ENCODE results near the gene WDHD1.
"Not testable (repeated sequence)": the region's sequence is repeated elsewhere in the genome, so short reads cannot be mapped to it uniquely, and the experiment has no call there.

WDHD1 gene

GRCh38 chr14:54953609-54954008, 73.3 kb downstream of the WDHD1 start:
- not testable (repeated sequence) for DNase-seq (ENCODE audit: low read depth in 2 of 3, low spot score in 2 of 3)

DNA sequence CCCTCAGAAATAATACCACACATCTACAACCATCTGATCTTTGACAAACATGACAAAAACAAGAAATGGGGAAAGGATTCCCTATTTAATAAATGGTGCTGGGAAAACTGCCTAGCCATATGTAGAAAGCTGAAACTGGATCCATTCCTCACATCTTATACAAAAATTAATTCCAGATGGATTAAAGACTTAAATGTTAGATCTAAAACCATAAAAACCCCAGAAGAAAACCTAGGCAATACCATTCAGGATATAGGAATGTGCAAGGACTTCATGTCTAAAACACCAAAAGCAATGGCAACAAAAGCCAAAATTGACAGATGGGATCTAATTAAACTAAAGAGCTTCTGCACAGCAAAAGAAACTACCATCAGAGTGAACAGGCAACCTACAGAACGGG, 74.1 kb downstream of the WDHD1 start:
- not testable (repeated sequence) for DNase-seq (ENCODE audit: low read depth in 2 of 3, low spot score in 2 of 3)

DNA sequence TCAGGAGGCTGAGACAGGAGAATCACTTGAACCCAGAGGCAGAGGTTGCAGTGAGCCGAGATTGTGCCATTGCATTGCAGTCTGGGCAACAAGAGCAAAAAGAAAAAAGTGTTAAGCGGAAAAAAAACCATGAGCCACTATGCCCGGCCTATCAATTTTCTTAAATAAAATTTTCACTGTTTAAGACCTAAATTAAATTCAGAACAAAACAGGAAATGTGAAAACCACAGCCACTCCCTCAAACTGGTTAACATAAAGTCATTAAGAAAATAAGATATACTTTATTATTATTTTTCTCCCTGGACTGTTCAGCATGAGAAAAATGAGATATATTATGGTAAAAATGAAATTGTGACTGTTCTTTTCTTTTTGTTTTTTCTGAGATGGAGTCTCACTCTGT, 79.7 kb downstream of the WDHD1 start:
- DNase-seq (ENCODE audit: low read depth in 2 of 3, low spot score in 2 of 3), result no peak

GRCh38 chr14:54946500-54946899, 80.4 kb downstream of the WDHD1 start:
- no peak for DNase-seq (ENCODE audit: low read depth in 2 of 3, low spot score in 2 of 3)

DNA sequence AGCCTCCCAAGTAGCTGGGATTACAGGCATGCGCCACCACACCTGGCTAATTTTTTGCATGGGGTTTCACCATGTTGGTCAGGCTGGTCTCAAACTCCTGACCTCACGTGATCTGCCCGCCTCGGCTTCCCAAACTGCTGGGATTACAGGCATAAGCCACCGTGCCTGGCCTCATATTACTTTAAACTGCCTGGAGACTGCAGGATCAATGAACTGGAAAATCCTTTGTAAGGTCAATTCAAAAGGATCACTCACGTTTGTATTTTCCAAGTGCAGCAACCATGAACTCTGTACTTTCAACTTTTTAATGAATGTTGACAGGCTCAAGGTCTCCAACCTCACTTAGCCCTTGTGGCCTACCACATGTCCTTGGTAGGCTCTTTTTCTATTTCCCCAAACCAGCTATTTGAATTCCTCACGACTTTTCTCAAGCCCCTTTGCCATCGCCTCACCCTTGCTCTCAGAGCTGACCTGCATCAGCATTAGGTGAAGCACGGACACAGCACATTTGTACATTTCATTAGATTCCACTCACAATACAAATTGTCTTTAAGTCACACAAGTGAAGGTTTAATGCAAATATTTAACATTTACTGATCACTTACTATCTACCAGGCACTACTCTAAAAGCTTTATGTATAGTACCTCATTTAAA, 82.0 kb downstream of the WDHD1 start:
- no peak for DNase-seq (ENCODE audit: low read depth in 2 of 3, low spot score in 2 of 3)

DNA sequence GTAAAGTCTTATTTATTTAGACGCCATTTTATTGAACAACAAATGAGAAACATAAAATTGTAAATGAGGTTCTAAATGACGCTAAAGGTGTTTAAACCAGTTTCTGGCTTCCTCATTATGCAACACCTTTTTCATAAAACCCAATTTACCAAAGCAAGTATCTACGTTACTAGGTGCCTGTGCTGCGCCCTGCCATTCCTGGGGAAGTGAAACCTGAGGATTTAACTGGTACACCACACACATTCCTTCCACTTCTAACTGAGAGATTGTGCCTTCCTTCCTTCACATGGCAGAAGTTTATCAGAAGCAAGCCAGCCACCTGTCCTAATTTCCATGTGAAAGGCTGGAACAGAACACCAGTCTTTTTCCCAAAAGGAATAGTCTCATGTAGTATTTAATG, 84.0 kb downstream of the WDHD1 start:
- DNase-seq (ENCODE audit: low read depth in 2 of 3, low spot score in 2 of 3), result no peak

GRCh38 chr14:54936816-54937215, 90.1 kb downstream of the WDHD1 start:
- DNase-seq (ENCODE audit: low read depth in 2 of 3, low spot score in 2 of 3), result no peak

- DNase-seq (ENCODE audit: low read depth in 2 of 3, low spot score in 2 of 3), result no peak
Observed at GRCh38 chr14:54935958-54936357, 90.9 kb downstream of the WDHD1 start.

DNA sequence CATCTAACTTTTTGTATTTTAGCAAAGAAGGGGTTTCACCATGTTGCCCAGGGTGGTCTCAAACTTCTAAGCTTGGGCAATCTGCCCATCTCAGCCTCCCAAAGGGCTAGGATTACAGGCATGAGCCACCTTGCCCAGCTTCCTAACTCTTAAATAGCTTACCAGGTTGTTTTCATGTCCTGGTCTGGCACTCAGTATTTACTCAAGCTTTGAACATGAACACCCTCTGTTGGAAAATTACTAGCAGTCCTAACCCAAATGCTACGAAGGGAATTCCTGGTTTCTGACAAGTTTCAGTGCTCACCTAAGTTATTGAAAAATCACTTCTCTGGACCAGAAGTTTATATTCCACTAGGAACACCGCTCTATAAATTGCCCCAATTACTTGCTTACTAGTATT, 91.8 kb downstream of the WDHD1 start:
- no peak for DNase-seq (ENCODE audit: low read depth in 2 of 3, low spot score in 2 of 3)

DNA sequence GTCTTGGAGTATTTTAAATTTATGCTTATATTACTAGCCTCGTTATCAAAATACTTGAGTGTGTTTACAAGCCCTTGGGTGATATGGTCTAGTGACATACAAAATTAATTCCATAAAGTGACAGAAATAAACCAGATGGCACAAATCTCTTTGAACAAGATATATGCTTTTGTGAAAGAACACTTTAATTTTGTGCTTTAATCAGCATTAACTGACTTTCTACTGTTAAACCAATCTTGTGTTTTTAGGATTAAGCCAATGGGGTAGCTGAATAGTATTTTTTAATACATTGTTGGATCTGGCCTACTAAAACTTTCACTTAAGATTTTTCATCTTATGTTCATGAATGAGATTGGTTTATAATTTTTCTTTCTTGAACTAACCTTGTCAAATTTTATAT, 93.9 kb downstream of the WDHD1 start:
- no peak for DNase-seq (ENCODE audit: low read depth in 2 of 3, low spot score in 2 of 3)

DNA sequence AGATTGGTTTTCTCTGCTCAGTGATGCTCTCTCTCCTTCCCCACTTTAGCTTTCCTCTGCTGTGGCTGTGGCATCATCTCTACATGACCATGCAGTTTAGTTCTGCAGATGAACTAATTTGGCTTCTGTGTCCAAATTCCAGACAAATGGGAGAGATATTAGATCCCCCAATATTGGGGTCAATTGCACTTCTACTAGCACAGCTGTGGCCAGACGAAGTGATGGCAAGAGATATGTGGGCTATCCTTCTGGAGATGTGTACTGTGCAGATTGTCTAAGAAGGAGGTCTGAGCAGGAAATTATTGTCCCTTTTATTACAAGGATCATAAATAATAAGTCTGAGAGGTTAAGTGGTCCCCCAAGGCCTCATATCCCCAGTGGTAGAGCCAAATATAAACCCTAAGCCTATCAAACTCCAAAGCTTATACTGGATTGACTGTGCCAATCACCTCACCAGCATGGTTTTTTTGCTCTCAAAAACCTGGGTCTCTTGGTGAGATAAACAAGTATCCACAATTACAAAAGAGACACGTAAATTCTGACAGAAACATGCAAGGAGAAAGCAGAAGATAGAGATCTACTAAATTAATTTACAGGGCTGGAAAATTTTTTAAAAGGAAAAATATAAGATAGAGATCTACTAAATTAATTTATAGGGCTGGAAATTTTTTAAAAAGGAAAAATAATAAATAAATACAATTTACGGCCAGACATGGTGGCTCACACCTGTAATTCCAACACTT, 95.1 kb downstream of the WDHD1 start:
- DNase-seq (ENCODE audit: low read depth in 2 of 3, low spot score in 2 of 3), result no peak

DNA sequence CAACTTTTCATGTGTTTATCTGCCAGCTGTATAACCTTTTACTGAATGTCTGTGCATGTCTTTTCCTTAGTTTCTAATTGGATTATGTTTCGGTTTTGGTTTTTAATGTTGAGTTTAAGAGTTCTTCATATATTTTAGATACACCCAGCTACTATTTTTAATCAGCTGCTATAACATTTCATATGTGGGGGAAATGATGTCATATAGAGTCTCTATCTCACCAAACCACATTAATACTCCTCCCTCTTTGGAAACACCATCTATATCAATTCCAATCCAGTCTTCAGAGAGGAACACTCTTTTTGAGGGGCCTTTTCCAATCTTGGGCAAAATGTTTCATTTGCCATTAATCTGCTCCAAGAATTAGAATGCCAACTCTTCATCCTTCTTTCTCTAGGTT, 95.8 kb downstream of the WDHD1 start:
- DNase-seq (ENCODE audit: low read depth in 2 of 3, low spot score in 2 of 3), result no peak

DNA sequence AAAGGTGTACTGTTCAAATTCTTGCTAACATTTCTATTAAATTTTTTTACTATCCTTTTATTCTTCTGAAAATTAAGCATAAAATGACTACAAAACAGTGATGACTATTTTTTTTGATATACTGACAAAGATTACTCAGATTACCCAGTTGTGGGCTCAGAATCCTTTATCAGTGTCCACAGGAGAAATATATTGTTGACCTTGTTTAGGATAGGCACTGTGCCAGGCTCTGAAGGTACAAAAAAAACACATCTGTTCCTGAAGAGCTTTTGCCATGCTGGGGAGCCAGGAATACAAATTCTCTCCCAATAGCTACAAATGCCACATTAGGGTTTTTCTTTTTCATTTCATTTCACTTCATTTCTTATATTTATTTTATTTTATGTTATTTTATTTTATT, 97.3 kb downstream of the WDHD1 start:
- no peak for DNase-seq (ENCODE audit: low read depth in 2 of 3, low spot score in 2 of 3)

GRCh38 chr14:54928216-54928615, 98.7 kb downstream of the WDHD1 start:
- DNase-seq (ENCODE audit: low read depth in 2 of 3, low spot score in 2 of 3), result no peak

DNA sequence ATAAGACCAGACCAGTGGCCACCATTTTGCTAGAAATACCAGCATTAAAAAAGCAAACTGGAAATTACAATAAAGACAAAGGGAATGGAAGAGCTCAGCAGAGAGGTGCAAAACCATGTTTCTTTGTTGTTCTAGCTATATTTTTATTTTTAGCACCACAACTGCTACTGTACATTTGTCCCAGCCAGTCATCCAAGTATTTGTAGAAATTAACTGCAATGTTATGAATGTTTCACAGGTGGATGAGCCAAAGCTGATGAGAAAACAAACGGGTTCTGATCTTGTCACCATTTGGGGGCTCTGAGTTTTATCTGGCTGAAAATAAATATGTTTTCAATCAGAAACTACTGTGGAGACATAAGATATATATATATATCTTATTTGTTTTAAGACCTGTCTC, 99.3 kb downstream of the WDHD1 start:
- DNase-seq (ENCODE audit: low read depth in 2 of 3, low spot score in 2 of 3), result no peak

- not testable (repeated sequence) for DNase-seq (ENCODE audit: low read depth in 2 of 3, low spot score in 2 of 3)
Observed at GRCh38 chr14:54926570-54926969, 100.3 kb downstream of the WDHD1 start.

- DNase-seq (ENCODE audit: low read depth in 2 of 3, low spot score in 2 of 3), result no peak
Observed at GRCh38 chr14:54922598-54922997, 104.3 kb downstream of the WDHD1 start.

DNA sequence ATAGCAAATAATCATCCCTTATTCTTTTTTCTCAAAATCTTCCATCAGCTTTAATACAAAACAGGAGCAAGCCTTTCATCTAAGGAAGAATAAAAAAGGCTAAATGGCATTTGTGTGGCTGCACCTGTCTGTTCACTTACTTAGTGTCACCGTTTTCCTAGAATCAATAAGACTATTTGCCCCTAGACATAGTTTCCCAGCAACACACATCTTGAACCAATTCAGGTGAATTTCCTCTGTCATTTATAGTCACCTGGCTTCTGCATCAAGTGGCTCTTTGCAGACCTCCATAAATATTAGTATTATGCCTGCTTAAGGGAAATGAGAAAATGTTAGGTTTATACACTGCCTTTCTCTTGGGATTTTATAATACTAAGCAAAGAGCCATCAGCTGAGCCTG, 106.8 kb downstream of the WDHD1 start:
- no peak for DNase-seq (ENCODE audit: low read depth in 2 of 3, low spot score in 2 of 3)

GRCh38 chr14:54919330-54919729, 107.6 kb downstream of the WDHD1 start:
- no peak for DNase-seq (ENCODE audit: low read depth in 2 of 3, low spot score in 2 of 3)

GRCh38 chr14:54918427-54918826, 108.5 kb downstream of the WDHD1 start:
- DNase-seq (ENCODE audit: low read depth in 2 of 3, low spot score in 2 of 3), result no peak

GRCh38 chr14:54916101-54916500, 110.8 kb downstream of the WDHD1 start:
- DNase-seq (ENCODE audit: low read depth in 2 of 3, low spot score in 2 of 3), result no peak

GRCh38 chr14:54909817-54910558, 116.9 kb downstream of the WDHD1 start:
- DNase-seq (ENCODE audit: low read depth in 2 of 3, low spot score in 2 of 3), result no peak

Data from activated CD8-positive, alpha-beta memory T cell treated with anti-CD3 and anti-CD28 coated beads for 48 hours (primary cell).